HG03159 (cell line): ENCODE measurements around the gene TNK1.

Source experiments
- ATAC-seq: cut with Tn5 transposase; IDR thresholded peaks from one replicate; pipeline ENCODE4 v1.9.1; 2021; ENCODE audit warnings: mild to moderate bottlenecking, moderate library complexity; ENCODE audit not compliant: unreplicated experiment

Gene TNK1

GRCh38 chr17:7408863-7409262 is 28.0 kb downstream of the TNK1 start:
- no peak for ATAC-seq

- ATAC-seq: no peak
Observed at GRCh38 chr17:7409716-7410115, 28.8 kb downstream of the TNK1 start.

GRCh38 chr17:7410634-7411426 is 29.9 kb downstream of the TNK1 start:
- ATAC-seq: no peak

GRCh38 chr17:7411427-7411750 is 30.5 kb downstream of the TNK1 start:
- ATAC-seq: no peak

- no peak for ATAC-seq
Observed at GRCh38 chr17:7413346-7413985, 32.6 kb downstream of the TNK1 start.

GRCh38 chr17:7414837-7415236 is 33.9 kb downstream of the TNK1 start:
- ATAC-seq: no peak

- ATAC-seq: no peak
Observed at GRCh38 chr17:7415784-7416183, 34.9 kb downstream of the TNK1 start.

- ATAC-seq: no peak
Observed at GRCh38 chr17:7416323-7416722, 35.4 kb downstream of the TNK1 start.

- ATAC-seq: no peak
Observed at GRCh38 chr17:7417056-7417655, 36.3 kb downstream of the TNK1 start.

- ATAC-seq: no peak
Observed at GRCh38 chr17:7418472-7419152, 37.7 kb downstream of the TNK1 start.

- ATAC-seq: no peak
Observed at GRCh38 chr17:7419819-7420610, 39.1 kb downstream of the TNK1 start, which contains the start of gene SPEM1. TSS of gene SPEM1 (plus strand) at chr17:7420324. CDS start at chr17:7420385, 61 bp downstream.

GRCh38 chr17:7421186-7421585 is 40.3 kb downstream of the TNK1 start:
- ATAC-seq: no peak

GRCh38 chr17:7423679-7424078 is 42.8 kb downstream of the TNK1 start:
- no peak for ATAC-seq

GRCh38 chr17:7425316-7425715 is 44.4 kb downstream of the TNK1 start, which contains the start of gene SPEM2:
TSS of gene SPEM2 (plus strand) at chr17:7425616. CDS start at chr17:7425689, 73 bp downstream.
- ATAC-seq: no peak

GRCh38 chr17:7425756-7426155 is 44.9 kb downstream of the TNK1 start:
- no peak for ATAC-seq

- no peak for ATAC-seq
Observed at GRCh38 chr17:7426203-7426863, 45.4 kb downstream of the TNK1 start.

GRCh38 chr17:7426896-7427489 is 46.1 kb downstream of the TNK1 start:
- no peak for ATAC-seq

- no peak for ATAC-seq
Observed at GRCh38 chr17:7427549-7427948, 46.7 kb downstream of the TNK1 start.

GRCh38 chr17:7428557-7428956 is 47.7 kb downstream of the TNK1 start, which contains the start of gene SPEM3:
TSS of gene SPEM3 (plus strand) at chr17:7428857. CDS start at chr17:7428903, 46 bp downstream.
- ATAC-seq: no peak

- ATAC-seq: no peak
Observed at GRCh38 chr17:7429722-7430121, 48.8 kb downstream of the TNK1 start.
